Mesodermal cell (in vitro differentiated cells): Measurements from ENCODE around the gene POLR3A.
A peak's percentile ranks its signal among the peaks of the same experiment; 100 is the strongest.

Experiments used
- H3K27ac ChIP-seq: 2 replicates; pipeline ENCODE4 v1.7.0; 2013; ENCODE audit warnings: mild to moderate bottlenecking, low read depth, low read length, moderate library complexity; ENCODE audit not compliant: severe bottlenecking
- H3K36me3 ChIP-seq: 2 replicates; pipeline ENCODE4 v1.7.1; 2013; ENCODE audit warnings: mild to moderate bottlenecking, low read length, moderate library complexity; ENCODE audit not compliant: control insufficient read depth, insufficient read depth
- H3K4me1 ChIP-seq: one replicate; pipeline ENCODE4 v1.7.1; 2013; ENCODE audit warnings: mild to moderate bottlenecking, low read length; ENCODE audit not compliant: insufficient read depth, control insufficient read depth, poor library complexity, severe bottlenecking
- H3K4me3 ChIP-seq: 2 replicates; pipeline ENCODE4 v1.7.0; 2013; ENCODE audit warnings: low read length, control low read depth, mild to moderate bottlenecking; ENCODE audit not compliant: insufficient read depth, poor library complexity, severe bottlenecking; ENCODE audit errors: extremely low read depth
- H3K9me3 ChIP-seq: 2 replicates; pipeline ENCODE4 v1.7.1; 2013; ENCODE audit warnings: mild to moderate bottlenecking, low read length, moderate library complexity; ENCODE audit not compliant: control insufficient read depth
- WGBS, 2 experiments: methylation state at CpG; one replicate each; pipeline ENCODE4 v1.1.5; 2013; ENCODE audit warnings: missing lambda C conversion rate in 2 of 2; ENCODE audit not compliant: insufficient coverage in 2 of 2; 5-methylcytosine and 5-hydroxymethylcytosine counted together

POLR3A gene

DNA sequence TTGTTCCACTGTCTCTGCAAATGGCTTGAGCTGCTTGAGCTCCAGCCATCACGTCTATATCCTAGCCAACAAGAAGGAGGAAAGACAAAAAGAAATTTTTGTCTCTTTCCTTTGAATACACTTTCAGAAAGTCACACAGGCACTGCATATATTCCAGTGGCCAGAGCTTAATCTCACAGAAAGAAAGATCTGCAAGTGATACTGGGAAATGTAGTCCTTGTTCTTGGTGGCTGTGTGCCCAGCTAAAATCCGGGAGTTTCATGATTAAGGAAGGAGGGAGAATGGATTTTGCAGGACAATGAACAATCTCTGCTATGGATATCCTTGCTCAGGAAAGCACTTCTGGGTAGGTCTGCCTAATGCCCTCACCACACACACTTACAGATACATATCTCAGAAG, 83.2 kb downstream of the POLR3A start:
- no peak overlapping the region for H3K27ac ChIP-seq
- no peak overlapping the region for H3K4me3 ChIP-seq
- peaks cover 24% of the 10 kb centered on the region for H3K4me1 ChIP-seq
- no peaks in the 10 kb centered on the region for H3K36me3 ChIP-seq
- peaks cover 7% of the 10 kb centered on the region for H3K9me3 ChIP-seq
- no CpG with 5 or more reads among the region's 2 CpGs for WGBS, 2 experiments

GRCh38 chr10:77944519-77944918, 84.8 kb downstream of the POLR3A start:
- H3K36me3 ChIP-seq = no peaks in the 10 kb centered on the region
- 100% methylated on average over 1 of the region's 4 CpGs for WGBS, 2 experiments

DNA sequence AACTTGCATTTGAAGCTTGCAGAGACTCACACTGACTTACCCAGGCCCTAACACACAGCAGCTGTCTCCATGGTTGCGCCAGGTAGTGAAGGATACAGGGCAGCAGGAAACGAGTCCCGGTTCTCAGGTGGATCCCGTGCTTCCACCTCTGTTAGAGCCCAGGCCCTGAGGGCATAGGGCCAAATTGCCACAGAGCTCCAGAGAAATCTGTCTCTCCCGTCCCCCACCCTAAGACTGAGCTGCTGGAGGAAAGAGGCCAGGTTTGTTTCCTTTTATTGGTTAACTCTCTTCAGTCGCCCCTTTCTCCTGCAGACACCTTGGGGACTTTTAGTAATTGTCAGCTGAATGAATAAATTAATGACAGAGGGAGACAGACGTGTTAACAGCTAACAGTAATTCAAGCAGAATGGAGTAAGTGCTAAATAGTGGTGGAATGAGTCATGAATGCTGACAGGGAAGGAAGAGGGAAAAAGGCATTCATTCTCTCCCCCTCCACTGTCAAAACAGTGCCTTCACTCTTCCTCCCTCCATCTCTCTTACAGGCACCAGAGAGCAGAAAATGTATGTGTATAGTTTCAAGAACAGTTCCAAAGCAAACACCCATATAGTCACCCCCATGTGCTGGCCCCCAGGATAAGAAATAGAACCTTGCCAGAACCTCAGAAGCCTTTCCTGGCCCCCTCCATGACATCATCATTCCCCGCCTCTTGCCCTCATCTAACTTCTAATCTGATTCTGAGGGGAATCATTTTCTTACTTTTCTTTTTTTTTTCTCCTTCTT, 86.0 kb downstream of the POLR3A start:
- H3K4me3 ChIP-seq = no peak overlapping the region
- H3K4me1 ChIP-seq = peaks cover 25% of the 10 kb centered on the region
- H3K27ac ChIP-seq = peak overlapping the region; percentile 90
- WGBS, 2 experiments = 23 to 51% methylated on average over 3 to 5 of the region's 8 CpGs
- no peaks in the 10 kb centered on the region for H3K36me3 ChIP-seq
- H3K9me3 ChIP-seq = no peaks in the 10 kb centered on the region

More at GRCh38 chr10:77944519-77944918, 84.8 kb downstream of the POLR3A start:
- Histone ChIP-seq H3K9me3 (no peaks in the 10 kb centered on the region), H3K4me1 (peaks cover 30% of the 10 kb centered on the region), H3K4me3 (no peak overlapping the region), H3K27ac (no peak overlapping the region)

DNA sequence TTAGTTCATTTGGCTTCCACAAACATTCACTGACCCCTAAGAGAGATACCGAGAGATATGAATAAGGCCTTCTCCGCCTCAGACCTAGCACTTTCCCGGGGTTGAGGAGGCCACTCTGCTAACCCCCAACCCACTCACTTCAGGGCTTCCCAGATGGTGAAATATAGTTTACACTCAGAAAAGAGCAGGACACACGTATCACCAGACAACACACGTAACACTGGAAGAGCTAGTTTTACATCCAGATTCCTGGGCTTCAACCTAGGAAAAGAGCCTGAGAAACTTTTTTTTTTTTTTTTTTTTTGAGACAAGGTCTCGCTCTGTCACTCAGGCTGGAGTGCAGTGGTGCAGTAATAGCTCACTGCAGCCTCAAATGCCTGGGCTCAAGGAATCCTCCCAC, 87.5 kb downstream of the POLR3A start:
- Histone ChIP-seq H3K27ac (no peak overlapping the region), H3K4me1 (peaks cover 25% of the 10 kb centered on the region), H3K9me3 (no peaks in the 10 kb centered on the region), H3K4me3 (no peak overlapping the region), H3K36me3 (no peaks in the 10 kb centered on the region)
- WGBS, 2 experiments = 100% methylated on average over 3 to 4 of the region's 6 CpGs

DNA sequence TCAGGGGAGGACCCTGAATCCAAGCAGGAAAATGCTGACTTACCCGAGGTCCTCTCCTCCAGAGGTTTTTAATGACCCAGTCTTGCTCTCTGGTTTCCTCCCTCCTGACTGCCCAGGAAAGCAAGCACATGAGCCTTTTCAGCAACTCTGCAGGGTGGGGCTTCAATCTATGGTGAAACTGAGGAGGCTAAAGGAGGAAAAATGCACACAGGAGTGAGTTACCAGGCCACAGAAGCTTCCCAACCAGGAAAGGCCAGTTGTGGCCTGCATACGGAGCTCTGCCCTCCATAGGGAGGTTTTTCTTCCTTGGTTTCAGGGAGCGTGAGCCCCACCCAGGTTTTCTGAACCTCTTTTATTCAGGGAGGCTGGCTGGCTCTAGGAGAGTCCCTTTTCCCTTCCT, 88.7 kb downstream of the POLR3A start:
- Histone ChIP-seq H3K36me3 (no peaks in the 10 kb centered on the region), H3K4me1 (peaks cover 25% of the 10 kb centered on the region), H3K27ac (peak overlapping the region; percentile 10), H3K9me3 (no peaks in the 10 kb centered on the region), H3K4me3 (no peak overlapping the region)
- WGBS, 2 experiments = 71 to 100% methylated on average over 1 to 2 of the region's 3 CpGs

DNA sequence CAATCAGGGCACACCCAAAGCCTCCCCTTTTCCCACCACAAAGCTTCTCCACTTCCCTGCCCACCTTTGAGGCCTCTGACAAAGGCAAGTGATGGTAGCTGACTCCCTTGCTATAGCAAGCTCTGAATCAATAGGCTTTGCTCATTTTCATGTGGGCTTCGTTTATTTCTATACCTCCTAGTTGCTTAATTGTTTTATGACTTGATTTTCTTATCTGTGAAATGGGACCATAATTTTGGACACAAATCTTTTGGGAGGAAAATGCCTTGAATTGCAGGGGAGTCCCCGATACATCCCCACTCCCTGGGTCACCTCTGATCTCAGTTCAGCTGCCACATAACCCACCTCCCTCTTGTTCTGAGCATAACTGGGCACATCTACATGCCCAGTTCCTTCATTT, 89.1 kb downstream of the POLR3A start:
- no CpG with 5 or more reads among the region's 2 CpGs for WGBS, 2 experiments
- H3K27ac ChIP-seq = no peak overlapping the region
- H3K4me3 ChIP-seq = no peak overlapping the region
- H3K9me3 ChIP-seq = no peaks in the 10 kb centered on the region
- no peaks in the 10 kb centered on the region for H3K36me3 ChIP-seq
- H3K4me1 ChIP-seq = peaks cover 25% of the 10 kb centered on the region

DNA sequence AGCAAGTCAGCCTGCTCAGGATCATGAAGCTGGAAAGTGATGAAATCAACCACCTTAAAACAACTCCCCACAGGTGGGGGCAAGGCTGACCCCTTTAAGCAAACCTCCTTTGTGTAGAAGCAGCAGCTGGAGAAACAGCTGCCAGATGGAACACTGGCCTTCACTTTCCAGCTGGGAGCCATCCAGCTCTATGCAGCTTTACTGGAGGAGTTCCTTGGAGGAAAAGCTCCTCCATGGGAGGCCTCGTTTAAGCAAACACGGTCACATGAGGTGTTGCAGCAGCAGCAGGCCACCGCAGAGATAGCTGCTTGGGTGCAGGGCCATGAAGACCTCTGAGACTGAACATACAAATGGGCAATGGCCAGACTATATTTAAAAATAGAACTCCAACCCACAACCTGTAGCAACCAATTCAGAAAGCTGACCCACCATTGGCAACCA, 89.7 kb downstream of the POLR3A start:
- H3K4me3 ChIP-seq = no peak overlapping the region
- WGBS, 2 experiments = 50% methylated on average over 3 of the region's 3 CpGs; no CpG with 5 or more reads in 1 of the 2 experiments

GRCh38 chr10:77936697-77937567, 92.4 kb downstream of the POLR3A start:
- Histone ChIP-seq H3K4me1 (peaks cover 27% of the 10 kb centered on the region), H3K4me3 (no peak overlapping the region), H3K27ac (peak overlapping the region; percentile 23), H3K36me3 (no peaks in the 10 kb centered on the region), H3K9me3 (no peaks in the 10 kb centered on the region)
- 54 to 80% methylated on average over 2 of the region's 3 CpGs for WGBS, 2 experiments

More for the DNA sequence above, 89.7 kb downstream of the POLR3A start:
- Histone ChIP-seq H3K4me1 (peaks cover 26% of the 10 kb centered on the region), H3K27ac (no peak overlapping the region), H3K36me3 (no peaks in the 10 kb centered on the region), H3K9me3 (no peaks in the 10 kb centered on the region)

DNA sequence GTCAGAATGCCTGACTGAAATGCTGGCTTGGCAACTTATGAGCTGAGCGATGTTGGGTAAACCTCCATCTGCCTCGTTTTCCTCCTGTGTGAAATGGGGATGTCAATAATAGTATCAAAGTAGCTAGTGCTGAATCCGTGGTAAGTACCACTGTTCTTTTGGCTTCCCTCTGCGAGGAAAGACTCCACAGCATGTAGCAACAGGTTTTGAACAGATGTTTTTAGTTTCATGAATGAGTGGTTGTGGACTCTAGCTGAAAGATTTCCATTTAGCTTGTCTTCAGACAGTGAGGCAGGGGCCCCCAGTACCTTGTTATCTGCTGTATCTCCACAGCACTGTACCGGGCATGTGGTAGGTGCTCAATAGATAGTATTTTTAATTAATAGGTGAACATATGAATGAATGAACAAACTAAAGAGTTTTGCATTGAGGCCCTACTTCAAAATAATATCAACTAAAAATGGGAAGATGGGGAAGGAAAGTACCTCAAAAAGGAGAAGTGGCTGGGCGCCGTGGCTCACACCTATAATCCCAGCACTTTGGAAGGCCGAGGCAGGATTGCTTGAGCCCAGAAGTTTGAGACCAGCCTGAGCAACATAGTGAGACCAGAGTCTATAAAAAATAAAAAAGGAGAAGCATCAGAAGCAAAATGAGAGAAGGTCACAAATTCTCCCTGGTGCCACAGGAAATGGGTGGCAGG, 97.1 kb downstream of the POLR3A start:
- WGBS, 2 experiments = 83 to 86% methylated on average over 4 to 7 of the region's 8 CpGs
- Histone ChIP-seq H3K4me1 (peaks cover 19% of the 10 kb centered on the region), H3K27ac (no peak overlapping the region), H3K36me3 (no peaks in the 10 kb centered on the region), H3K9me3 (no peaks in the 10 kb centered on the region), H3K4me3 (no peak overlapping the region)

GRCh38 chr10:77927402-77928246, 101.7 kb downstream of the POLR3A start:
- no peaks in the 10 kb centered on the region for H3K9me3 ChIP-seq
- H3K36me3 ChIP-seq = peaks cover 10% of the 10 kb centered on the region
- H3K4me1 ChIP-seq = peaks cover 31% of the 10 kb centered on the region
- WGBS, 2 experiments = 42 to 55% methylated on average over 13 to 14 of the region's 20 CpGs
- peak overlapping the region; percentile 59 for H3K27ac ChIP-seq
- H3K4me3 ChIP-seq = peak overlapping the region; percentile 69
